A673 (cell line): ENCODE data around the gene LARGE2.

ENCODE experiments used
- CTCF ChIP-seq: fragments of 300-800, 200-600 bp; sonication (generic); conservative IDR thresholded peaks from 2 replicates; pipeline ENCODE4 v1.5.1; 2017; ENCODE audit warnings: low read depth, mild to moderate bottlenecking, antibody characterized with exemption, low read length, moderate library complexity, mixed read lengths
- EZH2 ChIP-seq: fragments of 200-600 bp; sonication (generic); IDR thresholded peaks from 2 replicates; pipeline ENCODE4 v1.6.1; 2017; ENCODE audit warnings: borderline replicate concordance, low read depth, mild to moderate bottlenecking, mixed read lengths, antibody characterized with exemption, low read length; ENCODE audit not compliant: poor library complexity, severe bottlenecking

- TF ChIP-seq EZH2 (no peak), CTCF (no peak)
Observed at GRCh38 chr11:45909594-45910475, 12.6 kb upstream of the LARGE2 start.
